ENCODE results near the gene TNRC6B. TPM values are rescaled to one million over a fixed set of nuclear protein-coding genes. Genes with fewer than 3 reads are reported as not detected.
"Not testable (repeated sequence)": the region's sequence is repeated elsewhere in the genome, so short reads cannot be mapped to it uniquely, and the experiment has no call there.

Gene TNRC6B
- total RNA-seq, 1 donor from 2014 or later, result 60.0 TPM

DNA sequence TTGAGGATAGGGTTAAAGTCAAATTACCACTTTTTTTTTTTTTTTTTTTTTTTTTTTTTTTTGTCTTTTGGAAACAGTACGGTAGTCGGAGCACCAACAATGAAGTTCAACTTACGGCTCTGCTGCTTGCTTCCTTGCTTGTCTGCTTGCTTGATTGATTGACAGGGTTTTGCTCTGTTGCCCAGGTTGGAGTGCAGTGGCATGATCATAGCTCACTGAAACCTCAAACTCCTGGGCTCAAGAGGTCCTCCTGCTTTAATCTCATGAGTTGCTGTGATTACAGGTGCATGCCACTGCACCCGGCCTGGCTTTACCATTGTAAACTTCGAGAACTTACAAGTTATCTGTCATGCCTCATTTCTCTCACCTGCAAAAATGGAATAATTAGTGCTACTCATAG lies 198.4 kb downstream of the TNRC6B start:
- TF ChIP-seq, protein P1, sequence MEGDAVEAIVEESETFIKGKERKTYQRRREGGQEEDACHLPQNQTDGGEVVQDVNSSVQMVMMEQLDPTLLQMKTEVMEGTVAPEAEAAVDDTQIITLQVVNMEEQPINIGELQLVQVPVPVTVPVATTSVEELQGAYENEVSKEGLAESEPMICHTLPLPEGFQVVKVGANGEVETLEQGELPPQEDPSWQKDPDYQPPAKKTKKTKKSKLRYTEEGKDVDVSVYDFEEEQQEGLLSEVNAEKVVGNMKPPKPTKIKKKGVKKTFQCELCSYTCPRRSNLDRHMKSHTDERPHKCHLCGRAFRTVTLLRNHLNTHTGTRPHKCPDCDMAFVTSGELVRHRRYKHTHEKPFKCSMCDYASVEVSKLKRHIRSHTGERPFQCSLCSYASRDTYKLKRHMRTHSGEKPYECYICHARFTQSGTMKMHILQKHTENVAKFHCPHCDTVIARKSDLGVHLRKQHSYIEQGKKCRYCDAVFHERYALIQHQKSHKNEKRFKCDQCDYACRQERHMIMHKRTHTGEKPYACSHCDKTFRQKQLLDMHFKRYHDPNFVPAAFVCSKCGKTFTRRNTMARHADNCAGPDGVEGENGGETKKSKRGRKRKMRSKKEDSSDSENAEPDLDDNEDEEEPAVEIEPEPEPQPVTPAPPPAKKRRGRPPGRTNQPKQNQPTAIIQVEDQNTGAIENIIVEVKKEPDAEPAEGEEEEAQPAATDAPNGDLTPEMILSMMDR (IDR thresholded peaks at IDR 0.05), result no peak
- TF ChIP-seq EZH2phosphoT487 (IDR thresholded peaks at IDR 0.05) (no peak), EZH2 (IDR thresholded peaks at IDR 0.05) (no peak)
- Histone ChIP-seq H3K9me3 (ENCODE audit: low read depth) (no peaks in the 10 kb centered on the region), H3K9ac (no peak overlapping the region), H3K4me1 (no peaks in the 10 kb centered on the region), H3K27me3 (no peaks in the 10 kb centered on the region), H3K36me3 (no peaks in the 10 kb centered on the region), H4K20me1 (ENCODE audit: low read depth) (peaks cover 10% of the 10 kb centered on the region), H3K4me2 (no peak overlapping the region), H2AFZ (replicated peaks) (no peak overlapping the region), H3K27ac (no peak overlapping the region), H3K79me2 (ENCODE audit: low read depth) (peaks cover 73% of the 10 kb centered on the region), H3K4me3 (no peak overlapping the region), H3F3A (ENCODE audit: low read depth) (no peaks in the 10 kb centered on the region)
- peaks cover 4% of the 10 kb centered on the region for H3K4me1 Mint-ChIP-seq
- no peaks in the 10 kb centered on the region for H3K27me3 Mint-ChIP-seq (ENCODE audit: insufficient read depth, low read depth)
- no peak overlapping the region for H3K27ac Mint-ChIP-seq
- no peaks in the 10 kb centered on the region for H3K9me3 Mint-ChIP-seq
- H3K36me3 Mint-ChIP-seq, result peaks cover 5% of the 10 kb centered on the region
- no peak overlapping the region for H3K4me3 Mint-ChIP-seq
- DNase-seq (ENCODE audit: low spot score), result no peak

DNA sequence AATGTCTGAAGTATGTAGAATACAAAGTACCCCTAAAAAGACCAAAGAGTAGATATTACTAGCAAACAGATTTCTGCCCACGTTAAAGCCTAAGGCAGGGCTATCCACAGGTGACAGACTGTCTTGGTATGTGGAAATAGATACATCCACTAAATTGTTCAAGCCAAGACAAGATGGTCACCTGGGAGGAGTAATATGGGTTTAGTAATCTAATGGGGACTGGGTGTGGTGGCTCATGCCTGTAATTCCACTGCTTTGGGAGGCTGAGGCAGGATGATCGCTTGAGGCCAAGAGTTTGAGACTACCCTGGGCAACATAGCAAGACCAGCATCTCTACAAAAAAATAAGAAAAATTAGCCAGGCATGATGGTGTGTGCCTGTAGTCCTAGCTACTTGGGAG lies 200.2 kb downstream of the TNRC6B start:
- Mint-ChIP-seq H3K4me1 (no peaks in the 10 kb centered on the region), H3K9me3 (no peaks in the 10 kb centered on the region), H3K27ac (no peak overlapping the region), H3K27me3 (ENCODE audit: insufficient read depth, low read depth) (no peaks in the 10 kb centered on the region), H3K36me3 (peaks cover 5% of the 10 kb centered on the region), H3K4me3 (no peak overlapping the region)
- TF ChIP-seq, protein P1 (IDR thresholded peaks at IDR 0.05), result no peak
- TF ChIP-seq EZH2 (IDR thresholded peaks at IDR 0.05) (no peak), EZH2phosphoT487 (IDR thresholded peaks at IDR 0.05) (no peak)
- Histone ChIP-seq H3K4me2 (no peak overlapping the region), H3K4me1 (no peaks in the 10 kb centered on the region), H3K27ac (no peak overlapping the region), H3K27me3 (no peaks in the 10 kb centered on the region), H3F3A (ENCODE audit: low read depth) (no peaks in the 10 kb centered on the region), H3K4me3 (no peak overlapping the region), H2AFZ (replicated peaks) (no peak overlapping the region), H4K20me1 (ENCODE audit: low read depth) (peaks cover 10% of the 10 kb centered on the region), H3K36me3 (no peaks in the 10 kb centered on the region), H3K79me2 (ENCODE audit: low read depth) (peaks cover 65% of the 10 kb centered on the region), H3K9ac (no peak overlapping the region), H3K9me3 (ENCODE audit: low read depth) (no peaks in the 10 kb centered on the region)
- no peak for DNase-seq (ENCODE audit: low spot score)

DNA sequence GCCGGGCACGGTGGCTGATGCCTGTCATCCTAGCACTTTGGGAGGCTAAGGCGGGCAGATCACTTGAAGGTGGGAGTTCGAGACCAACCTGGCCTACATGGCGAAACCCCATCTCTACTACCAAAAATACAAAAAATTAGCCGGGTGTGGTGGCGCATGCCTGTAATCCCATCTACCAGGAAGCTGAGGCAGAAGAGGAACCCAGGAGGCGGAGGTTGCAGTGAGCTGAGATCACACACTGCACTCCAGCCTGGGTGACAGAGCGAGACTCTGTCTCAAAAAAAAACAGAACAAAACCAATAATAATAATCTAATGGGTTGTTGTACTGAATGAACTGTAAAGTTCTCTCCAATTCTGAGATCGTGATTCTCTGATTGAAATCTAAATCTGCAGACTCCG lies 200.7 kb downstream of the TNRC6B start:
- not testable (repeated sequence) for H3K27me3 ChIP-seq; H3K4me1 ChIP-seq; H3F3A ChIP-seq (ENCODE audit: low read depth); H3K36me3 ChIP-seq; DNase-seq (ENCODE audit: low spot score); H3K4me2 ChIP-seq; H3K27ac ChIP-seq; H3K9ac ChIP-seq; H3K9me3 ChIP-seq (ENCODE audit: low read depth); H2AFZ ChIP-seq (replicated peaks); H3K9me3 Mint-ChIP-seq; H3K4me1 Mint-ChIP-seq; H3K27me3 Mint-ChIP-seq (ENCODE audit: insufficient read depth, low read depth); H3K4me3 ChIP-seq; H3K4me3 Mint-ChIP-seq; H4K20me1 ChIP-seq (ENCODE audit: low read depth); H3K36me3 Mint-ChIP-seq; H3K27ac Mint-ChIP-seq
- H3K79me2 ChIP-seq (ENCODE audit: low read depth), result peaks cover 60% of the 10 kb centered on the region

DNA sequence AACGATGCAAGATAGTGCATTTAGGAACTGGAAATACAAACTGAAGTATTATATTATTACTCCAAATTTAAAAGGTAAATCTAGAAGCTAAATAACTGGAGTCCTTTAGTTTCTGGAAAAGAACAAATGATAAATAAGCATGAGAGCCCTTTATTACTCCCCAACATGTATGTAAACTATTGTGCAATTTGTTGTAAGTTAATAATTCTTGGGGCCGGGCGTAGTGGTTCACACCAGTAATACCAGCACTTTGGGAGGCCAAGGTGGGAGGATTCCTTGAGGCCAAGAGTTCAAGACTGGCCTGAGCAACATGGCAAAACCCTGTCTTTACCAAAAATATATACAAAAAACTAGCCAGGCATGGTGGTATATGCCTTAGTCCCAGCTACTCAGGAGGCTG lies 203.7 kb downstream of the TNRC6B start:
- Histone ChIP-seq H4K20me1 (ENCODE audit: low read depth) (peaks cover 21% of the 10 kb centered on the region), H3K4me1 (peaks cover 7% of the 10 kb centered on the region), H3K9ac (no peak overlapping the region), H3F3A (ENCODE audit: low read depth) (no peaks in the 10 kb centered on the region), H3K9me3 (ENCODE audit: low read depth) (no peaks in the 10 kb centered on the region), H3K4me2 (no peak overlapping the region), H3K4me3 (no peak overlapping the region), H3K27ac (no peak overlapping the region), H2AFZ (replicated peaks) (no peak overlapping the region), H3K79me2 (ENCODE audit: low read depth) (peaks cover 41% of the 10 kb centered on the region), H3K27me3 (no peaks in the 10 kb centered on the region), H3K36me3 (no peaks in the 10 kb centered on the region)
- Mint-ChIP-seq H3K4me3 (no peak overlapping the region), H3K27ac (no peak overlapping the region), H3K4me1 (peaks cover 10% of the 10 kb centered on the region), H3K9me3 (no peaks in the 10 kb centered on the region), H3K27me3 (ENCODE audit: insufficient read depth, low read depth) (peaks cover 4% of the 10 kb centered on the region), H3K36me3 (peaks cover 1% of the 10 kb centered on the region)
- TF ChIP-seq, protein P1 (IDR thresholded peaks at IDR 0.05), result no peak
- no peak for TF ChIP-seq EZH2 (IDR thresholded peaks at IDR 0.05)
- no peak for TF ChIP-seq EZH2phosphoT487 (IDR thresholded peaks at IDR 0.05)
- DNase-seq (ENCODE audit: low spot score), result no peak

All from neural progenitor cell (in vitro differentiated cells).